NCI-H748 treated with DMSO at 0.1 percent for 48 hours (cell line): ENCODE results near the gene GTF2IRD1.
"Not testable (repeated sequence)": the region's sequence is repeated elsewhere in the genome, so short reads cannot be mapped to it uniquely, and the experiment has no call there.

Experiments
- DNase-seq: peaks from one replicate; lab custom pipeline; 2025; lab: John Stamatoyannopoulos, UW

The GTF2IRD1 gene

DNA sequence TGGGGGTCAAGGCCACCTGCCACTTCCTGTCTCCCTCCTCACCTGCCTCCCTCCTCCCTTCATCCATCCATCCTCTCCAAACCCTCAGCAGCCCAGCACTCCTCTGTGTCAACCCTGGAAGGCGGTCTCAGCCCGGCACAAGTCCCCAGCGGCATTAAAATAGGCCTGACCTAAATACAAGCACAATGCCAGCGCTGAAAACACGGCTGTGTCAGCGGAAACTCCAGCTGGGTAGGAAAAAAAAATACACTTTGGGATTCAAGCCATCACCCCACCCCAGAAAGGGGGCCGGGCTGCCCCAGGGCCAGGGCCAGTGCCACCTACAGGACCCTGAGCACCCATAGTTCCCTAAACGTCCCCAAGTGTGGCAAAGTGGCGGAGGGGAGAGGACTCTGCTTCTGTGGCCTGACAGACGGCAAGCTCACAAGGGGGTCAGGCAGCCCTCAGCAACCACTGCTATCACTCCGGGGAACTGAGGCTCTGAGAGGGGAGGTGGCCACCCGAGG is 22.7 kb upstream of the GTF2IRD1 start:
- no peak for DNase-seq

DNA sequence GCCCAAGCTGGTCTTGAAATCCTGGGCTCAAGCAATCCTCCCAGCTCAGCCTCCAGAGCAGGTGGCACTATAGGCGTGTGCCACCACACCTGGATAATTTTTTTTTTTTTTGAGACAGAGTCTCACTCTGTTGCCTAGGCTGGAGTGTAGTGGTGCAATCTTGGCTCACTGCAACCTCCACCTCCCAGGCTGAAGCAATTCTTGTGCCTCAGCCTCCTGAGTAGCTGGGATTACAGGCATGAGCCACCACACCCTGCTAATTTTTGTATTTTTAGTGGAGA is 16.5 kb upstream of the GTF2IRD1 start:
- not testable (repeated sequence) for DNase-seq

- no peak for DNase-seq
These were observed 15.4 kb upstream of the GTF2IRD1 start for GRCh38 chr7:74438327-74438726.

GRCh38 chr7:74439541-74439940 is 14.2 kb upstream of the GTF2IRD1 start:
- DNase-seq, result no peak

DNA sequence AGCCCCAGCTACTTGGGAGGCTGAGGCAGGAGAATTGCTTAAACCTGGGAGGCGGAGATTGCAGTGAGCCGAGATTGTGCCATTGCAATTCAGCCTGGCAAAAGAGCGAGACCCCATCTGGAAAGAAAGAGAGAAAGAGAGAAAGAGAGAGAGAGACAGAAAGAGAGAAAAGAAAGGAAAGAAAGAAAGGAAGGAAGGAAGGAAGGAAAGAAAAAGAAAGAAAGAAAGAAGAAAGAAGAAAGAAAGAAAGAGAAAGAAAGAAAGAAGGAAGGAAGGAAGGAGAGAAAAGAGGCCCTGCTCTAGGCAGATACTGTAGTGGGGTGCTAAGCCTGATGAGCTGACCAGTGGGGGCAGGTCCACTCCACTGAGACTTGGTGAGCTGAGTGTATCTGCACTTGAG is 13.6 kb upstream of the GTF2IRD1 start:
- not testable (repeated sequence) for DNase-seq

- no peak for DNase-seq
These were observed 11.9 kb upstream of the GTF2IRD1 start for GRCh38 chr7:74441801-74442200.

DNA sequence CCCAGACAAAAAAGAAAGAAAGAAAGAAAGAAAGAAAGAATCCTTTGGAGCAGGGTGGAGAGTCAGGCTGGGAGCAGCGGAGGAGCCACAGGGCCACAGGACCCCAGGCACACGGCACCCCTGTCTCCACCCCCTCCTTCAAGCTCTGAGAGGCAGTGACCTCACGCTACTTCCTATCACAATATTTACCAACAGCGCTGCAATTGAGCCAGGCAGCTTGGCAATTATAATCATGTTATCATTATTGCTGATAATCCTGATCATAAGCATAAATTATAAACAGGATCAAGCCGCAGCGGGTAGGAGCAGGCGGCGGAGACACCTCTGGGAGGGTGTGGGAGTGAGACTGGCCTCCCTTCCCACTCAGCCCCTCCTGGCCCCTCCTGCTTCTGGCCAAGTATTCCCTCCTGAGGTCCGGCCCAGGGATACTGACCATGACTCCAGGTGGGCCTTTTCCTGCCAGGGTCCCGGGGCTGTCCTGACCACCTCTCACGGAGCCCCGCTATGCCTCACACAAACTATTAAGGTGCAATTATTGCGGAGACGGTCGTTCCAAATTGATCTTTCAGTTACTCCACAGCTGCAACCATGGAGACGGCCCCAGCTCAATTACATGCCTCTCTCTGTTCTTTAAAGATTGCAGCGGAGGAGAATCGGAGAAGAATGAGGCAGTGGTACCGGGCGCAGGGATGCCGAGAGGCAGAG is 10.0 kb upstream of the GTF2IRD1 start:
- peak; percentile 5 for DNase-seq

- DNase-seq, result no peak
These were observed 4.6 kb upstream of the GTF2IRD1 start for GRCh38 chr7:74449144-74449543.

- DNase-seq, result no peak
These were observed 3.8 kb upstream of the GTF2IRD1 start for GRCh38 chr7:74449809-74450397.

GRCh38 chr7:74452748-74453321 is 871 bp upstream of the GTF2IRD1 start:
- DNase-seq, result no peak

DNA sequence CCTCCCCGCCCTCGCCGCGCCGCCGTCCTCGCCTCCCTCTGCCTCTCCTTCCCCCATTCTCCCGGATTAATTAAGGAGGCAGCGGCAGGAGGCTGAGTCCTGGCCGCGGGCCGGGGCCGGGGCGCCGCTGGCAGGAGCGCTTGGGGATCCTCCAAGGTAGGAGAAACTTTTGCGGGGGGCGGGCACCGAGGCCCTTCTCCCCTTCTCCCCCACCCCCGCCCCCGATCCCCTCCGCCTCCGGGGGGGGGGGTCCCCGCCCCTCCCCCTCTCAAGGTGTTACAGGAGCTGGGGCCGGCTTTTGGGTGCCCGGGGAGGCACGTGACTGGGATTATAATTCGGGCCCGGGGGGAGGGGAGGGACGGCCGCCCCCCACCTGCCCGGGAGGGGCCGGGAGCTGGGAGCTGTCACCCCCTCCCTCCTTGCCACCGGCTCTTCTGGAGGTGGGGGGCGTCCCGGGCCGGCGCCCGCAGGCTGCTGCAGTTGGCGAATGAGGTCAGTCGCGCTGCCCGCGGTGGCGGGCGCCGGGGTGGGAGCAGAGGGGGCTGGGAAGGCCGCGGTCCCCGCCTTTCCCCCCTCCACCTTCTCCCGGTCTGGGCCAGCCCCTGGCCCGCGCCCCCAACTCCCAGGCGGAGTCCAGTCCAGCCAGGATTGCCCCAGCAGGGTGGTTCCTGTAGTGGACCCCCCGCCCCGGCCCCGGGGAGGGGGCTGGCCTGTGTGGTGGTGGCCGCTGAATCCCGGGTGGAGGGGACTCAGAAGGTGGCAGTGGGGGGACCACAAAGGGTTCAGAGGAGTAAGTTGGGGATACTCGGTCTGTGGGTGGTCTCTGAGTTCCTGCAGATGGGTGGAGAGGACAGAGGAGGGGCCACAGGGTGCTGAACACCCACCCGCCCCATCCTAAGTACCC is 567 bp downstream of the GTF2IRD1 start:
- no peak for DNase-seq

DNA sequence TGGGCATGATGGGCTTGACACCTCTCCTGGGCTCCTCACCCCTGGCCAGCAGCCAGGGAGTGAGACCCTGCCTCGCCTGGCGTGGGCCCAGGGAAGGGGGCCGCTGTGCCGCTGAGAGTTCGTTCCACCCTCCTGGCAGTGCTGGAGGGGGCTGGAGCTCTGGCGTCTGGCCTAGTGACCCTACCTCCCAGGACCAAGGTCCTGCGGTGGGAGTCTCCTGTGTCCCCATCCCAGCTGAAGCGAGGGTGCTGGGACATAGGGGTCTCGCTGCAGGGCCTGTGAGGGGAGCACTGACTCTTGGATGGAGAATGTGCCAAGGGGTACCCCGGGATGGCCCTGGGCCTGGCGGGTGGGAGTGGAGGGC is 1.2 kb downstream of the GTF2IRD1 start:
- no peak for DNase-seq

- no peak for DNase-seq
These were observed 1.6 kb downstream of the GTF2IRD1 start for GRCh38 chr7:74455291-74455804.

- no peak for DNase-seq
These were observed 2.2 kb downstream of the GTF2IRD1 start for GRCh38 chr7:74455928-74456327.

DNA sequence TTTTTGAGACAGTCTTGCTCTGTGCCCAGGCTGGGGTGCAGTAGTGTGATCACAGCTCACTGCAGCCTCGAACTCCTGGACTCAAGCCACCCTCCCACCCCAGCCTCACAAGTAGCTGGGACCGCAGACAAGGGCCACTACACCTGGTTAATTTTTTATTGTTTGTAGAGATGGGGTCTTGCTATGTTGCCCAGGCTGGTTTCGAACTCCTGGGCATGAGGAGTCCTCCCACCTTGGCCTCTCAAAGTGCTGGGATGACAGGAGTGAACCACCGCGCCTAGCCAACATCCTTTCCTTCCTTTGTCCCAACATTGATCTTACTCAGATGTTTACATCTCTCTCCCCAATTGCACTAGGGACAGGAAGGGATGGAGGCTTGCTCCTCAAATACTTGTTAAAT is 3.3 kb downstream of the GTF2IRD1 start:
- DNase-seq, result no peak

DNA sequence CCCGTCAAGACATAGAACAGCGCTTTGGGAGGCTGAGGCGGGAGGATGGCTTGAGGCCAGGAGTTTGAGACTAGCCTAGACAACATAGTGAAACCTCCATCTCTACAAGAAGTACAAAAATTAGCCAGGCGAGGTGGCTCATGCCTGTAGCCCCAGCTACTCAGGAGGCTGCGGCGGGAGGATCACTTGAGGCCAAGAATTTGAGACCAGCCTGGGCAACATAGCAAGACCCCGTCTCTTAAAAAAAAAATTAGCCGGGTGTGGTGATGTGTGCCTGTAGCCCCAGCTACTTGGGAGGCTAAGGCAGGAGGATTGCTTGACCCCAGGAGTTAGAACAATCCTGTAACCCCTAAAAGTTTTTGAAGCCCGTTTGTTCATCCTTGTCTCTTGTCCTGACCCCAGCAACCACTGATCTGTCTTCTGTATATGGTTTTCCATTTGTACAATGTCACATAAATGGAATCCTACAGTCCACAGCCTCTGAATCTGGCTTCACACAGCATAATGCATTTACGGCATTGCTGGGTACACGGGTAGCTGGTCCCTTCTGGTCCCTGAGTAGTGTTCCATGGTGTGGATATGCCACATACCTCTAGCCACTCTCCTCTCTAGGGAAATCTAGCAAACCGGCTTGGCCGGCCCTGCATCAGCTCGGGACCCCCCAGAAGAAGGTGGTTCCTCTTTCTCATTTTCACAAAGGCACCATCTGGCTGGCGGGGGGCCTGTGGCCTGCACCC is 8.4 kb downstream of the GTF2IRD1 start:
- DNase-seq, result no peak

GRCh38 chr7:74462707-74463100 is 9.0 kb downstream of the GTF2IRD1 start:
- no peak for DNase-seq

DNA sequence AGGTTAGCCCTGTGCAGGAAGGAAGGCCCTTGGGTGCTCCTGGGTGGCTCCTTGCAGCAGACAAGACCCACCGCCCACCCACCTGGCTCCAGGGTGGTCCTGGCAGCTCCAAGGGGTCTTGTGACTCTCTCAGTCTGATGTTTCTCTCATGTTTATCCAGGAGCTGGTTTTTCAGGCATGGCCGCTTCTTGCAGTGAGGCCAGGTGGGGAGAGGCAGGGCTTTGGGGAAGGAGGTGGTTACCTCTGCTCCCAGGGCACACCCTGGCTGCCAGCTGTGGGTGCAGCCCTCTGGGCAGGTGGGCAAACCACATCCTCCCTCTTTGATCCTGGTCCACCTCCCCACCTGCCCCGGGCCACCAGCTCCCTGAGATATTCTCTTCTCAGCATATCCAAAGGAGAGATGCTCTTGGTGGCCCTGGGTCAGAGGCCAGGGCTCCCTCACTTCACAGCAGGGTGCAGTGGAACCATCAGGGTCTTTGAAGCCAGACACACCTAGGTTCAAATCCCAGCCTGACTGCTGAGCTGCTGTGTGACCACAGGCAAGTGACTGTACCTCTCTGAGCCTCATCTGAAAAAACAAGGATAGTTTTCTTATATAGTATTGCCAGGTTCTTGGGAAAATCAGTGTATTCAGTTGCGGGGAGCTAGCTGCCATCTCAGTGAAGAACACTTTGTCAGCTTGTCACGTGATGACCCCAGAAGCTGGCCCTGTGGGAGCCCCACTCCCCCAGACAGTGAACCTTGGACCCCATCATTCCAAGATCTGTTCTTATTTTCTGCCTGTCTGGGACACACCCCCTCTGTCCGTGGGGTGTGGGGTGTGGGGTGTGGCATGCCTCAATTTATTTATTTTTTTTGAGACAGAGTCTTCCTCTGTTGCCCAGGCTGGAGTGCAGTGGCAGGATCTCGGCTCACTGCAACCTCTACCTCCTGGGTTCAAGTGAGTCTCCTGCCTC is 11.5 kb downstream of the GTF2IRD1 start:
- DNase-seq, result no peak

DNA sequence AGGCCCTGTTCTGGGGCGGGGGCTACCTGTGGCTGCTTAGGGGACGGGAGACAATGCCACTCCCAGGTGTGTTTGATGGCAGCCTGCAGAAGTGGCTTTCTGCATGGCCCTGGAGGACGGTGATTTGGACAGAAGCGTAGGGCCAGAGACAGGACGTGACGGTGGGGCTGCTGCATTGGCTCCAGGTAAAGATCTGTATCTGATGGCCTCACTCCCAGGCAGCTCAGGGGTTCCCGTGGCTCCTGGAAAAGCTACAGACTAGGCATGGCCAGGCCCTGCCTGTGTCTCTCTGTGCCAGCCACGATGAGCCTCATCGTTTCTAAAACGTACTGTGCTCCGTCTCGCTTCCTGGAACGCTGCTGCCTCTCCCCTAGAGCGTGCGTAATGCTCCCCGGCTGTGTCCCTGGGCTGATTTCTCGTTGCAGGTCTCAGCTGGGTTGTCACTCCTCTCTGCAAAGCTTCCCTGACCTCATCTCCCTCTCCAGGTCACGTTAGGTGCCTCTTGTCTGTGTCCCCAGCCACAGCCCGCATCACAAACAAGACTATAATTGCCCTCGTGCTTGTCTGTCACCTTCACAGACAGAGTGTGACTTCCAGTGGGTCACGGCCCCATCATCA is 12.6 kb downstream of the GTF2IRD1 start:
- DNase-seq, result no peak

DNA sequence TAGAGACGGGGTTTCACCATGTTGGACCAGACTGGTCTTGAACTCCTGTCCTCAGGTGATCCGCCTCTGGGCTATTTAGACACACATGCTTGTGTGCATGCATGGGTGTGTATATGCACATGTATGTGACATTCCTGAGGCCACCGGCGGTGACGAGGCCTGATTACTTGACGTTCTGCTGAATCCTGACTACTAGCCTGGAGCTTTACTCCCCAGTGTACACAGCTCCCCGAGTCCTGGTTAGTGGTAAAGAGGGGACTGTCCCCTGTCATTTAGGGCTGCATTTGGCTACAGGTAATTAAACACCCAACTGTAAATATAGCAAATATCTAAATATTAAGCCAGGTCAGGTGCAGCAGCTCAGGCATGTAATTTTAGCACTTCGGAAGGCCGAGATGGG is 14.2 kb downstream of the GTF2IRD1 start:
- no peak for DNase-seq
